Coronary artery (tissue), 2 donors: ENCODE results near the gene USP34.

ENCODE experiments used
- DNase-seq: peaks from one replicate; pipeline ENCODE4 v3.0.0-alpha.2; 2017; ENCODE audit warnings: low spot score
- H3K27ac ChIP-seq, 2 donors: fragments of 200-600 bp; sonication (generic); one replicate each; pipeline ENCODE4 v1.5.1; 2016 to 2019
- H3K4me3 ChIP-seq: fragments of 200-600 bp; sonication (generic); 2 replicates; pipeline ENCODE4 v1.5.1; 2016; ENCODE audit warnings: mild to moderate bottlenecking, moderate library complexity
- CTCF ChIP-seq: fragments of 200-600 bp; sonication (generic); IDR thresholded peaks from one replicate; pipeline ENCODE4 v1.5.1; 2019; ENCODE audit warnings: antibody characterized with exemption

The USP34 gene

DNA sequence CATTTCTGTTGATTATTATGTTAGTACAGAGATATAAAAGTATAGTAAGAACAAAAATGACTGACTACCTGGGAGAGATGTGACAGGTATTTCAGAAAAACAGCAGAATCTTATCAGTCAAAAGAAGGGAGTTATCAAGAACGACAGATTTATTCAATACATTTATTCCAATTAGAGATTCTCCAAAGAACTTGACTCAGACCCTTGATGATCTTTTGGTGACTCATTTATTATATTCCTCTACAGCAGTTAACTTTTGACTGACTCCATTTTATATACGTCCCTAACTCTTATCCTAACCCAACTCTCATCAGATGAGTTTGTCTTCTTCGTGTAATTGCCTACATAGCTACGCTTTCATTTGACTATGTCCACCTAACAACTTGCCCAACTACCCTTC lies 217.8 kb downstream of the USP34 start:
- no peak for TF ChIP-seq CTCF
- Histone ChIP-seq H3K27ac (no peak overlapping the region), H3K4me3 (no peak overlapping the region)
- DNase-seq: no peak

GRCh38 chr2:61252031-61252430 lies 218.9 kb downstream of the USP34 start:
- Histone ChIP-seq H3K4me3 (no peak overlapping the region), H3K27ac (no peak overlapping the region)
- no peak for TF ChIP-seq CTCF
- DNase-seq: no peak

- DNase-seq: no peak
- no peak overlapping the region for H3K27ac ChIP-seq
- no peak overlapping the region for H3K4me3 ChIP-seq
- no peak for TF ChIP-seq CTCF
These were observed 221.3 kb downstream of the USP34 start for GRCh38 chr2:61249521-61250071.

GRCh38 chr2:61247204-61247812 lies 223.6 kb downstream of the USP34 start:
- H3K4me3 ChIP-seq: no peak overlapping the region
- no peak overlapping the region for H3K27ac ChIP-seq
- no peak for TF ChIP-seq CTCF
- no peak for DNase-seq

DNA sequence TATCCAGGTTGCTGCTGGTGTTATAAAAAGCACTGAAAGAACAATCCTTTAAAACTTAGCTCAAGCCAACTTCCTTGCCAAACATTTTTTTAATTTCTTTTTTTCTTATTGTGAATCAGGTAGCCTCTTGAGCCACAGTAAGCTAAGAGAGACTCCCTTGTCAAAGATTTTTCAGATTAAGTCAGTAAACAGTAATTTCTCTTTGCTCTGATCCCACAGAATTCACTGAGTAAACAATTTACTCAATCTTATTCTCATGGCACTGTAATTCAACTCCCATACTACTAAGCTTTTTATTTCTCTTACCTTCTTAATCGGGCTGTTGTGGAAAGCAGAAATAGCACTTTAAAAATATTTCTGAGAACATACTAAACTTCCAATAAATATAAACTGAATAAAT lies 226.2 kb downstream of the USP34 start:
- no peak for DNase-seq
- no peak overlapping the region for H3K27ac ChIP-seq

GRCh38 chr2:61241266-61241665 lies 229.6 kb downstream of the USP34 start:
- TF ChIP-seq CTCF: no peak
- DNase-seq: no peak
- Histone ChIP-seq H3K4me3 (no peak overlapping the region), H3K27ac (no peak overlapping the region)

More for the DNA sequence above, 226.2 kb downstream of the USP34 start:
- H3K4me3 ChIP-seq: no peak overlapping the region
- no peak for TF ChIP-seq CTCF

DNA sequence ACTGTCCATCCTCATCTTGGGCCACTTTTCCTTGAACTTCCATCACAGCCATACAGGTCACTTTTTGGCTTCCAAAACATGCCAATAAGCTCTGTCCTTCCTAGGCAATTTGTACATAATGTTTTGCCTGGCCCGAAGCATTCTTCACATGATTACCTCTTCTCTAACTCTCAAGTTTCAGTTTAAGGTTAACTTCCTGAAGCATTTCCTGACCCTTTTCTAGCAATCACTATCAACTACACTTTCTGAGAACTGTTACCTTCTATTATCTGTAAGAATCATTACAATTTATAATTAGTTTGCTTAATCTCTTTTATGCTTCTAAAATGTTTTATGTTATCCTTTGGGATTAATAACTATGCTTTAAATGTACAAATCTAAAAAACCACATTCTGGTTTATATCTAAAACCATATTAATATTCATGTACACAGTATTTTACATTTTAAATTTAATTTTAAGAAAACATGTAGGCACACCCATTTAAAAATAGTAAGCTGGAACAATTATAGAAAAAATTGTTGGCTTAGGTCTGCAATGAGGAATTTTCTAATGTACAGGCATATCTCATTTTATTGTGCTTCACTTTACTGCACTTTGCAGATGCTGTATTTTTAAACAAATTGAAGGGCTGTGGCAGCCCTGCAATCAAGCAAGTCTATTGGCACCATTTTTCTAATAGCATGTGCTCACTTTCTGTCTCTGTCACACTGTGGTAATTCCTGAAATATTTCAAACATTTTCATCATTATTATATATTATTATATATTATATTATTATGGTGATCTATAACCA lies 232.5 kb downstream of the USP34 start:
- no peak for DNase-seq
- no peak for TF ChIP-seq CTCF
- Histone ChIP-seq H3K4me3 (no peak overlapping the region), H3K27ac (no peak overlapping the region)
